Measurements from ENCODE around the gene VPS4B.
"Not testable (repeated sequence)": the region's sequence is repeated elsewhere in the genome, so short reads cannot be mapped to it uniquely, and the experiment has no call there.

The VPS4B gene

DNA sequence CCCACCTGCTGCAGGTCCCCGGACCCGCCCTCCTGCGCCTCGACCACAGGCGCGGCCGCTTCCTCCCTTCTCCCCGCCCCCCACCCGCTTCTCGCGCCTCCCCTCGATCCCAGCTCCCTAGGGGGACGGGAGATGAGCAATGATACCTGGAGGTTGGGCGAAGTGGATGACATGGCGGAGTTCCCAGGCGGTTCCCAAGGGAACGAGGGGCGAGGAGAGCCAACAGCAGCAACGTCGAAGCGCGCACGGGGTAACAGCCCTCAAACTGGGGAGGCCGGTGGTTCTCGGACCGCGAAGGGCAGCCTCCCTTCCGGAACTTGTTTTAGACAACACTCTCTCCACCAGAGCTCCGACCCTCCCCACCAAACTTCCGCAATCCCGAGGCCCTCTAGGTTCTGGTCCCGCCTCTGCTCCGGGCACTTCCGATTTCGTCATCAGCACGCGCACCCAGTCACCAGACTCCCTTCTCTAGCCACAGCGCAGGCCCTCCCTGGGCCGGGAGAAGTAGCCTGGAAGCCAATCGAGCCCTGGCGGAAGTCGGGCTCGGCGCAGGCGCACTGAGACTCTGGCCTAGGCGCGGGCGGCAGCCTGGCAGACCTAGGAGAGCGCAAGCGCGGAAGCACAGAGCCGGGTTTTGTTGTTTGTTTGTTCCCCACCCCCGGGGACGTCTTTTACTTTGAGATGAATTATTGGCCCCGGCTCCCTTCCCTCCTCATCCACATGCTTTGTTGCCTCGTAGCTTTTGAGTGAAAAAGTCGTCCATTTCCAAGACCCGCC is at the start of gene VPS4B:
Gene VPS4B, minus strand, starts transcription at position 390 of the 777 bp plus-strand sequence. Its CDS starts 217 bp downstream, at position 173.
- peak; percentile 99 for DNase-seq (ENCODE audit: low read depth in 1 of 2, low spot score in 1 of 2)

DNA sequence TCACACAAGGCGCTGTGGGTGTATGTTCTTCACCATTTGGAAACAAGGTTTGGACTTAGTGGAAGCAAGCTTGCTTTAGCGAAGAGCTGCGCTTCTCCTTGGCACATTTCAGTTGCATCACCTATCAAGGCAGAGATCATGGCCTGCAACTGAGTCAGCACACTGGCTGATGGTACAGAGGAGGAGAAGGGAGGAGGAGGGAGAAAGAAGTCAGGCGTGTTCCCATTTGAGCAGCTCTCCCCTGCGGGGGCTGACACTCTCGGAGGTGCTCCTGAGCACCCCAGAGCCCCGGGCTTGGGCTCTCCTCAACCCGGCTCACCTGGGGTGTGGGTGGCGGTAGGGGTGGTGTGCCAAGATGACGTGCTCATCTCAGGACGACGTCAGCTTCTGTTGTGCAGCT is 48.5 kb upstream of the VPS4B start:
- no peak for DNase-seq (ENCODE audit: low read depth in 1 of 2, low spot score in 1 of 2)

DNA sequence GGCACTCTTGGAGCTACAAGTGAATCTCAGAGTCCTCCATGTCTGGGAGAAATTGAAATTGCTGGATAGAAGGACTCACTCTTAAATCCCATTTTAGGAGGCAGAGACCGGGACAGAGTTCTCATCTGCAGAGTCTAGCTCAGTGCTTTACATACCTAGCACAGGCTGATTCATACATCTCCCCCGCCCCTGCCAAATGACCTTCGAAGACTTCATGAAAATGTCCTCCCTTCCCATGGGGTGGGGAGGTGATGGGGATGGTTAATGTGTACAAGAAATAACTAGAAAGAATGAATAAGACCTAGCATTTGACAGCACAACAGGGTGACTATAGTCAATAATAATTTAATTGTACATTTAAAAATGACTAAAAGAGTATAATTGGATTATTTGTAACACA is 46.3 kb upstream of the VPS4B start:
- DNase-seq (ENCODE audit: low read depth in 1 of 2, low spot score in 1 of 2) = no peak

DNA sequence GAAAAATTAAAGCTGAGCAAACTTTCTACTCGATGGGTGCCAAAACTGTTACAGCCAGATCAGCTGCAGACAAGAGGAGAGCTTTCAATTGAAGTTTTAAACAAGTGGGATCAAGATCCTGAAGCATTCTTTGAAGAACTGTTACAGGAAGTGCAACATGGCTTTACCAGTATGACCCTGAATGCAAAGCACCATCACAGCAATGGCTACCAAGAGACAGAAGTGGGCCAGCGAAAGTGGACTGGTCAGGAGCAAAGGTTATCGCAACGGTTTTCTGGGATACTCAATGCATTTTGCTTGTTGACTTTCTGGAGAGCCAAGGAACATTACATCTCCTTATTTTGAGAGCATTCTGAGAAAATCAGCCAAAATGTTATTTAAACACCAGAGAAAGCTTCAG is 45.4 kb upstream of the VPS4B start:
- DNase-seq (ENCODE audit: low read depth in 1 of 2, low spot score in 1 of 2) = no peak

DNA sequence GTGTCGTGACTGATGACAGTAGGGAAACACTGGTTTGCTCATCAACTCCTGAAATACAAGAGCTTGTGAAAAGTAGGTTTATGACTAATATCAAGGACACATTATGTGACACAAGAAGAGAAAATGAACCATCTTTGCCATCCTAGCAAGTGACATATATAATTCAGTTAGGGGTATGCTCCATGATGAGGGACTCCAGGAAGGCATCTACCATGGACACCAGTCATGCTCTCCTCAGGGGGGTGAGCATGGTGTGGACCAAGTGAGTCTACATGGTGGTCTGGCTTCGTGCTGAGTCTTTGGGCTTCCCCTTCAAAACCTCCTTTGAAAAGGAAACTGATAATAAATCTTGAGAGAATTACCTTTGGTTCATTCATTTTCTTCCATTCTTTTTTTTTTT is 42.8 kb upstream of the VPS4B start:
- DNase-seq (ENCODE audit: low read depth in 1 of 2, low spot score in 1 of 2) = no peak

GRCh38 chr18:63464434-63464833 is 42.2 kb upstream of the VPS4B start:
- DNase-seq (ENCODE audit: low read depth in 1 of 2, low spot score in 1 of 2) = no peak

GRCh38 chr18:63460414-63460813 is 38.1 kb upstream of the VPS4B start:
- no peak for DNase-seq (ENCODE audit: low read depth in 1 of 2, low spot score in 1 of 2)

DNA sequence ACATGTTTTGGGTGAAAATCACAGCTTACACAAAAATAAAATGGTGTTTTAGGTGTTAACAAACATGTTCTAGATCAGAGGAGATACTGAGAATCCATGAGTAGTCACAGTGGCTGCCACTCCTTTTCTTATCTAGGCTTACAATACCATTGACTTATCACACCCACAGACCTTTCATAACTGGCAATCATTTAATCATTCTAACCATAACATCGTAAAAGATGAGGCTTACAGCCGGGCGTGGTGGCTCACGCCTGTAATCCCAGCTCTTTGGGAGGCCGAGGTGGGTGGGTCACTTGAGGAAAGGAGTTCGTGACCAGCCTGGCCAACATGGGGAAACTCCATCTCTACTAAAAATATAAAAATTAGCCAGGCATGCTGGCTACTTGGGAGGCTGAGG is 35.7 kb upstream of the VPS4B start:
- DNase-seq (ENCODE audit: low read depth in 1 of 2, low spot score in 1 of 2) = no peak

DNA sequence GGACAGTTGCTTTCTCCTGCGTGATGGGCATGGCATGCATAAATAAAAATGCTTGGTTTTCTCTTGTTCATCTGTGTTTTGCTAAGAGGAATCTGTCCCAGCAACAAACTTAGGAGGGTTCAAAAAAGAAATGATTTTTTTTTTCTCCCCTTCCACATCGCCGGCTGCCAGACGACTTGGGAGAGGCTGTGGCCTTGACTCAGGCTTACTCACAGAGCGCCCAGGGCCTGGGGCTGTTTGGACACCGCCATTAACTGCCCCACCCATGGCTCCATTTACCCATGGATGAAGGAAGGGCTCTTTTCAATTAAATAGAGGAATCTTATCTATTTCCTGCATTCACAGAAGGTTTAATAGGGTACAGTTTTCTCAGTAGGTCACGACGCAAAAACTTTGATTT is 32.2 kb upstream of the VPS4B start:
- no peak for DNase-seq (ENCODE audit: low read depth in 1 of 2, low spot score in 1 of 2)

GRCh38 chr18:63452751-63453150 is 30.5 kb upstream of the VPS4B start:
- not testable (repeated sequence) for DNase-seq (ENCODE audit: low read depth in 1 of 2, low spot score in 1 of 2)

DNA sequence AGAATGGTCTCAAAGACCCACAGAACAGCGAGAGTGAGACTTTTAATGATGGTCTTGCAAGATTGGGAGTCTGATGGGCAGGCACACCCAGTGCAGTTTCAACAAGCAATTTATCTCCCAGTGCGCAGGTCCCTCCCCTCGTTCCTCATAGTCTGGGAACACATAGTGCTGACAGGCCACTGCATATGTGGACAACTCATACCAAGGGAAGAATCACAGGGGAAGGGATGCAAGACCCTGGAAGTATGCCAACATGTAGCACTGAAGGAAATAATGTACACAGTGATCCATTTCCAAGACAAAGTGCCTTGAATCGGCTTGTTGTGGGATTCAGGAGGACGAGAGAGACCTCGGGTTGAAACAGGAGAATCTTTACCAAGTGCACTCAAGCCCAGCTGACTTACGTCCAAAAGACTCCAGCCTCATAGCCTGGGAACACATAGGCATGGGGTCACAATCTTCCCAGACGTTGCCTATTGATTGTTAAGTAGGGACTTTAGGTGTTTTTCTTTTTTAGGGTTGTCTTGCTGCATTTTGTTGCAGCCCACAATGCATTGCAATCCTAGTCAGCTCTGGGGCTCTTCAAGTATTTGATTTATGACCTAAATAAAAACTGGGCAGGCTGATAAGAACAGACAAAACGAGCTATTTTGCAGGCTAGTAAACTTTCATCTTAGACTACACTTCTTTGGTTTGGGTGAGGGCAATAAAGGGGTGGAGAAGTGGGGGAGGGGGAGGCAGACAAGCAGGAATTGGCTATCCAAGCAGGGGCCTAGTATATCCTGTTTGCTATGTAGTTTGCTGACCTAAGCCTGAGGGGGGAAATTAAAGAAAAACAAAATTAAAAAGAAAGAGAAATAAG is 29.8 kb upstream of the VPS4B start:
- DNase-seq (ENCODE audit: low read depth in 1 of 2, low spot score in 1 of 2) = no peak

DNA sequence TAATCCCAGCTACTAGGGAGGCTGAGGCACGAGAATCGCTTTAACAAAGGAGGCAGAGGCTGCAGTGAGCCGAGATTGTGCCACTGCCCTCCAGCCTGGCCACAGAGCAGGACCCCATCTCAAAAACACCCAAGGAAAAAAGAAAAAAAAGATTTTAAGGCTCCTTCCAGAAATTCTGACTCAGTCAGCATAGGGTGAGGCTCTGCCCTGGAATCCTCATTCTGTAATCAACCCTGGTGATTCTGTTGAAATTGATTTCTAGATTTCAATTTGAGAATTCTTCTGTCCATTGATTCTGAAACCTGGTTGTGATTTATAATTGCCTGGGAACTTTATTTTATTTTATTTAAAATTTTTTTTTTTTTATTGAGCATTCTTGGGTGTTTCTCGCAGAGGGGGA is 27.1 kb upstream of the VPS4B start:
- no peak for DNase-seq (ENCODE audit: low read depth in 1 of 2, low spot score in 1 of 2)

DNA sequence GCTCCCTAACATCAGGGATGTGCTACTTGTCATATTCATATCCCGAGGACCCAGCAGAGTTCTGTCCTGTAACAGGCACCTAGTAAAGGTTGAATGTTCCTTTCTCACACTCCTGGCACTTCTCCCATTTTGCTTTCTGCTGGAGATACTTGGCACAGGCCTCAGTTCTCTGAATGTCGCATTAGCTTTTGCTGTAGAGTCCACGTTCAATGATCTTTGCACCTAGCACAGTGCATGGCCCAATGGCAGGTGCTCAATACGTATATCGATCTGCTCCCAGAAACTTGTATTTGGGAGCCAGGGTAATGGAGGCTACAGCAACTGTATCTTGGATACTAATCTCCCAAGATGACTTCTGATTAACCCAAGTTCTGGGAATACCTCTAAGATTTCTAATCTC is 24.8 kb upstream of the VPS4B start:
- DNase-seq (ENCODE audit: low read depth in 1 of 2, low spot score in 1 of 2) = no peak

DNA sequence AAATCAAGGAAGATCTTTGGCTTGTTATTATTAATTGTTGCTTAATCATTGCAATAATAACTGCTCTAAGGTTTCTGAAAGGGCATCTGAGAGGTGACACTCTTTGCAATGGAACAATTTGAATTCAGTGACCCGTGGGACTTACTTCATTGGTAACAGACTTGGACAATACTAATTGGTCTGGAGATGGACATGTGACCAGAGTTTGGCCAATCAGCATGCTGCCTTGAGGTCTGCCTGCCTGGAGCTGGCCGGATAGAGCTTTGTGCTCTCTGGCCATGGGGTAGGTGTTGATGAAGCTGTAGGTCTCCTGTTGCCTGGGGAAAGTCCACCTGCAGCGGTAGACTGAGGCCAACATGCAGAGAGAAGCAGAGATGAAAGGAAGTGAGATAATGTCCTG is 24.0 kb upstream of the VPS4B start:
- no peak for DNase-seq (ENCODE audit: low read depth in 1 of 2, low spot score in 1 of 2)

GRCh38 chr18:63445037-63445436 is 22.8 kb upstream of the VPS4B start:
- no peak for DNase-seq (ENCODE audit: low read depth in 1 of 2, low spot score in 1 of 2)

GRCh38 chr18:63444580-63444979 is 22.3 kb upstream of the VPS4B start:
- DNase-seq (ENCODE audit: low read depth in 1 of 2, low spot score in 1 of 2) = no peak

DNA sequence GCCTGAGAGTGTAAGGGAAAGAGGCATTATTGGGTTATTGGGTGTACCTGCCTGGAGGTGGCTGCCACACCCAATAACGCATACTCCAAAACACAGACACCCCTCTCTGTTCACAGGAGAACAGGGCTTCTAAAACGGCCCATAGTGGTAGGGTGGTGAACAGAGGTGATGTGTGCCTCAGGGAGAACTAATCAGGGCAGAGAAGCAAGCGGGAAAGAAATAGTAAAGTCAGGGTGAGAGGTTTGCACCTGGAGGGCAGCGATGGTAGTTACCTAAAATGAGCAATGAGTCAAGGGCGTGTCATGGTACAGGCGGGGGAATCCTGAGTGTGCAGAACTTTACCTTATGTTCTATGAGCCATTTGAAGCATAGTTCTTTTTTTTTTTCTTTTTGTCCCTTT is 21.6 kb upstream of the VPS4B start:
- DNase-seq (ENCODE audit: low read depth in 1 of 2, low spot score in 1 of 2) = no peak

- DNase-seq (ENCODE audit: low read depth in 1 of 2, low spot score in 1 of 2) = no peak
These were observed 18.6 kb upstream of the VPS4B start for GRCh38 chr18:63440881-63441280.

DNA sequence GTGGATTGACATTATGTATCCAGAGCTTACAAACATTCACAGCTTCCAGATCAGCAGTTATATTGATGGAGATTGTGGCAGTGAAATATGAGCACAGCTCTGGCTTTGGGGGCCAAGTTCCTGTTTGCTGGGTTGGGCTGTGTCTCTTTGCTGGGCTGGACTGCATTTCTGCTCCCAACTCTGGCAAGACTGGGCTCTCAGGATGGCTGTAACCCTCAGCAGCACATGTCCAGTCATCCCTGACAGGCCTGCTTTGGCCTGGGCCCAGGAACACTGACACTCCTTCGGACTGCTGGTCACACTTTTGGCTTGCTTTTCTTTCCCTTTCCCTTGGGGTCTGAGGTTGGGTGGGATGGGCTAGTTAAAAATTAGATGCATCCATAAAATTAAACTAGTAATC is 17.9 kb upstream of the VPS4B start:
- no peak for DNase-seq (ENCODE audit: low read depth in 1 of 2, low spot score in 1 of 2)

GRCh38 chr18:63439334-63439733 is 17.1 kb upstream of the VPS4B start:
- peak in 1 of 2 donors; percentile 5 for DNase-seq (ENCODE audit: low read depth in 1 of 2, low spot score in 1 of 2)

DNA sequence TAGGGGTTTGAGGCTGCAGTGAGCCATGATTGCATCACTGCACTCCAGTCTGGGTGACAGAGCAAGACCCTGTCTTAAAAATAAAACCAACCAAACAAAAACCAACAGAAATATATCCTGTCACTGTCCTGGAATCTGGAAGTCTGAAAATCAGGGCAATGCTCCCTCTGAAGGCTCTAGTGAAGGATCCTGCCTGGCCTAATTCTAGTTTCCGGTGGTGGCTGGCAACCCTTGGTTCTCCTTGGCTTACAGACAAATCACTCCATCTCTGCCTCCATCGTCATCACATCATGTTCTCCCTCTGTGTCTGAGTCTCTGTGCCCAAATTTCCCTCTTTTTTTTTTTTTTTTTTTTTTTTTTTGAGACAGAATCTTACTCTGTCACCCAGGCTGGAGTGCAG is 15.9 kb upstream of the VPS4B start:
- DNase-seq (ENCODE audit: low read depth in 1 of 2, low spot score in 1 of 2) = no peak

DNA sequence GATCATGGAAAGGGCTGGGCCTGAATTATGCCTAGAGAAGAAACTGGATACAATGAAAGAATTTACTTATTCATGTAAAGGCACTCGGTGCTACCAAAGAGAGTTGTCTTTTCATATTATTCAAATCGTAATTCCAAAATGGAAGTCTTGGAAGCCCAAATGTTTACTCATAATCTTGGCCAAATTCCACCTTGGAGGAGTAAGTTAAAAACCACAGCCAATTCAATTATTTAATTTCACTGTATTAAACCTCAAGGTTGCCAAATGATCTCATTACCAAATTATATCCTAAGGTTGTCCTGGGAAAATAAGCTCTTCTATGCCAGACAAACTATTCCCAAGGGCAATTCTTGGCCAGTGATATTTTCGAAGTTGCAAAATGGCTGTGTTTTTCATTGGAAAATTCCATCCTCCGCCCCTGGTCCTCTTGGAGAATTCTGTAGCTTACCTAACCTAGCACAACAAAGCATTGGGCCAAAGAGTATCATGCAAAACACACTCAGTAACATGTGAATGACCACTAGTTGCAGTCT is 11.1 kb upstream of the VPS4B start:
- DNase-seq (ENCODE audit: low read depth in 1 of 2, low spot score in 1 of 2) = no peak
